ENCODE results near the gene JPT2. TPM values are rescaled to one million over a fixed set of nuclear protein-coding genes. Genes with fewer than 3 reads are reported as not detected.

JPT2 gene
- total and polyA plus RNA-seq, 12 donors: 11.9 to 50.5 (median 32.2) TPM

GRCh38 chr16:1740234-1740633, 62.2 kb downstream of the JPT2 start:
- H3K4me3 ChIP-seq: no peak overlapping the region
- intact Hi-C loops (cut with DNase I): loop anchor here in 1 of 2 donors (10.0 kb wide), 1 partner anchor 65 kb away; the partner anchor contains the start of gene JPT2
- no peak for DNase-seq
- no peaks in the 10 kb centered on the region for H3K27me3 ChIP-seq
- no peaks in the 10 kb centered on the region for H3K4me1 ChIP-seq (replicated peaks in 1 of 2)
- no peak overlapping the region for H3K27ac ChIP-seq
- H3K36me3 ChIP-seq (replicated peaks in 1 of 2): peaks cover 0 to 27% of the 10 kb centered on the region in 2 donors
- no peaks in the 10 kb centered on the region for H3K9me3 ChIP-seq (replicated peaks in 1 of 3)
- TF ChIP-seq CTCF (IDR thresholded peaks at IDR 0.05): no peak
- TF ChIP-seq POLR2A (IDR thresholded peaks at IDR 0.05): no peak
- WGBS, 4 donors: 94 to 97% (median 96%) methylated on average over 29 to 33 of the region's 33 CpGs

- WGBS, 4 donors: 89 to 92% (median 90%) methylated on average over 13 to 30 of the region's 30 CpGs
- intact Hi-C loops (cut with DNase I): loop anchor here in 1 of 2 donors (10.0 kb wide), 1 partner anchor 66 kb away; the partner anchor contains the start of gene JPT2
- DNase-seq: no peak
These were observed 62.9 kb downstream of the JPT2 start for GRCh38 chr16:1740781-1741490.

GRCh38 chr16:1741553-1742165, 63.6 kb downstream of the JPT2 start:
- intact Hi-C loops (cut with DNase I): loop anchor here in 1 of 2 donors (10.0 kb wide), 1 partner anchor 67 kb away; the partner anchor contains the start of gene JPT2
- no peak overlapping the region for H3K27ac ChIP-seq
- TF ChIP-seq CTCF (IDR thresholded peaks at IDR 0.05) (no peak), POLR2A (IDR thresholded peaks at IDR 0.05) (no peak)
- 91 to 95% (median 93%) methylated on average over 8 to 19 of the region's 19 CpGs for WGBS, 4 donors
- peaks cover 0 to 37% of the 10 kb centered on the region in 2 donors for H3K36me3 ChIP-seq (replicated peaks in 1 of 2)
- H3K4me1 ChIP-seq (replicated peaks in 1 of 2): no peaks in the 10 kb centered on the region
- H3K27me3 ChIP-seq: no peaks in the 10 kb centered on the region
- no peak overlapping the region for H3K4me3 ChIP-seq
- H3K9me3 ChIP-seq (replicated peaks in 1 of 3): no peaks in the 10 kb centered on the region
- DNase-seq: no peak

More at GRCh38 chr16:1740781-1741490, 62.9 kb downstream of the JPT2 start:
- Histone ChIP-seq H3K27ac (no peak overlapping the region), H3K4me3 (no peak overlapping the region), H3K9me3 (replicated peaks in 1 of 3) (no peaks in the 10 kb centered on the region), H3K36me3 (replicated peaks in 1 of 2) (peaks cover 0 to 34% of the 10 kb centered on the region in 2 donors), H3K27me3 (no peaks in the 10 kb centered on the region), H3K4me1 (replicated peaks in 1 of 2) (no peaks in the 10 kb centered on the region)
- no peak for TF ChIP-seq POLR2A (IDR thresholded peaks at IDR 0.05)
- TF ChIP-seq CTCF (IDR thresholded peaks at IDR 0.05): no peak

All from adrenal gland (tissue), 12 donors.